ENCODE results near the gene SLC1A5.
"Not testable (repeated sequence)": the region's sequence is repeated elsewhere in the genome, so short reads cannot be mapped to it uniquely, and the experiment has no call there.

Gene SLC1A5

DNA sequence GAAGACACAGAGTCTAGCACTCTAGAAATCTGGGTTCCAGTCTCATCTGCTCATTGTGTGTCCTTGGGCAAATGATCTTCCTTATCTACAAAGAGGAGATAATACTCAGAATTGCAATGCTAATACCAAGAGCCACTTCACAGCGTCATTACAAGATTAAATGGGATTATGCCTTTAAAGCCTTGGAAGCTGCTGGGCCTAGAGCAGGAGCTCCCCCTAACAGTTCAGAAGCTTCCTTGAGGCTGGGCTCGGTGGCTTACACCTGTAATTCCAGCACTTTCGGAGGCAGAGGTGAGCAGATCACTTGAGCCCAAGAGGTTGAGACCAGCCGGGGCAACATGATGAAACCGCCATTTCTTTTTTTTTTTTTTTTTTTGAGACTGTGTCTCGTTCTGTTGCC lies 34.7 kb upstream of the SLC1A5 start (continued):
- TF ChIP-seq, protein P1, sequence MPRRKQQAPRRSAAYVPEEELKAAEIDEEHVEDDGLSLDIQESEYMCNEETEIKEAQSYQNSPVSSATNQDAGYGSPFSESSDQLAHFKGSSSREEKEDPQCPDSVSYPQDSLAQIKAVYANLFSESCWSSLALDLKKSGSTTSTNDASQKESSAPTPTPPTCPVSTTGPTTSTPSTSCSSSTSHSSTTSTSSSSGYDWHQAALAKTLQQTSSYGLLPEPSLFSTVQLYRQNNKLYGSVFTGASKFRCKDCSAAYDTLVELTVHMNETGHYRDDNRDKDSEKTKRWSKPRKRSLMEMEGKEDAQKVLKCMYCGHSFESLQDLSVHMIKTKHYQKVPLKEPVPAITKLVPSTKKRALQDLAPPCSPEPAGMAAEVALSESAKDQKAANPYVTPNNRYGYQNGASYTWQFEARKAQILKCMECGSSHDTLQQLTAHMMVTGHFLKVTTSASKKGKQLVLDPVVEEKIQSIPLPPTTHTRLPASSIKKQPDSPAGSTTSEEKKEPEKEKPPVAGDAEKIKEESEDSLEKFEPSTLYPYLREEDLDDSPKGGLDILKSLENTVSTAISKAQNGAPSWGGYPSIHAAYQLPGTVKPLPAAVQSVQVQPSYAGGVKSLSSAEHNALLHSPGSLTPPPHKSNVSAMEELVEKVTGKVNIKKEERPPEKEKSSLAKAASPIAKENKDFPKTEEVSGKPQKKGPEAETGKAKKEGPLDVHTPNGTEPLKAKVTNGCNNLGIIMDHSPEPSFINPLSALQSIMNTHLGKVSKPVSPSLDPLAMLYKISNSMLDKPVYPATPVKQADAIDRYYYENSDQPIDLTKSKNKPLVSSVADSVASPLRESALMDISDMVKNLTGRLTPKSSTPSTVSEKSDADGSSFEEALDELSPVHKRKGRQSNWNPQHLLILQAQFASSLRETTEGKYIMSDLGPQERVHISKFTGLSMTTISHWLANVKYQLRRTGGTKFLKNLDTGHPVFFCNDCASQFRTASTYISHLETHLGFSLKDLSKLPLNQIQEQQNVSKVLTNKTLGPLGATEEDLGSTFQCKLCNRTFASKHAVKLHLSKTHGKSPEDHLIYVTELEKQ (tag by site-specific recombination; IDR thresholded peaks at IDR 0.05; ENCODE audit: borderline replicate concordance), result no peak
- TF ChIP-seq ZNF791 (tag by site-specific recombination; IDR thresholded peaks at IDR 0.05) (no peak), ZNF747 (tag by site-specific recombination; IDR thresholded peaks at IDR 0.05) (no peak), HOXC10 (CRISPR knock-in tag; IDR thresholded peaks at IDR 0.05) (no peak), ZNF792 (tag by site-specific recombination; IDR thresholded peaks at IDR 0.05) (no peak), ZNF776 (tag by site-specific recombination; IDR thresholded peaks at IDR 0.05; ENCODE audit: borderline replicate concordance) (no peak), ZNF292 (tag by site-specific recombination; IDR thresholded peaks at IDR 0.05; ENCODE audit: borderline replicate concordance, low read depth) (no peak)
- TF ChIP-seq, protein P2, sequence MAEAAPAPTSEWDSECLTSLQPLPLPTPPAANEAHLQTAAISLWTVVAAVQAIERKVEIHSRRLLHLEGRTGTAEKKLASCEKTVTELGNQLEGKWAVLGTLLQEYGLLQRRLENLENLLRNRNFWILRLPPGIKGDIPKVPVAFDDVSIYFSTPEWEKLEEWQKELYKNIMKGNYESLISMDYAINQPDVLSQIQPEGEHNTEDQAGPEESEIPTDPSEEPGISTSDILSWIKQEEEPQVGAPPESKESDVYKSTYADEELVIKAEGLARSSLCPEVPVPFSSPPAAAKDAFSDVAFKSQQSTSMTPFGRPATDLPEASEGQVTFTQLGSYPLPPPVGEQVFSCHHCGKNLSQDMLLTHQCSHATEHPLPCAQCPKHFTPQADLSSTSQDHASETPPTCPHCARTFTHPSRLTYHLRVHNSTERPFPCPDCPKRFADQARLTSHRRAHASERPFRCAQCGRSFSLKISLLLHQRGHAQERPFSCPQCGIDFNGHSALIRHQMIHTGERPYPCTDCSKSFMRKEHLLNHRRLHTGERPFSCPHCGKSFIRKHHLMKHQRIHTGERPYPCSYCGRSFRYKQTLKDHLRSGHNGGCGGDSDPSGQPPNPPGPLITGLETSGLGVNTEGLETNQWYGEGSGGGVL (tag by site-specific recombination; IDR thresholded peaks at IDR 0.05), result no peak
- TF ChIP-seq, protein P3, sequence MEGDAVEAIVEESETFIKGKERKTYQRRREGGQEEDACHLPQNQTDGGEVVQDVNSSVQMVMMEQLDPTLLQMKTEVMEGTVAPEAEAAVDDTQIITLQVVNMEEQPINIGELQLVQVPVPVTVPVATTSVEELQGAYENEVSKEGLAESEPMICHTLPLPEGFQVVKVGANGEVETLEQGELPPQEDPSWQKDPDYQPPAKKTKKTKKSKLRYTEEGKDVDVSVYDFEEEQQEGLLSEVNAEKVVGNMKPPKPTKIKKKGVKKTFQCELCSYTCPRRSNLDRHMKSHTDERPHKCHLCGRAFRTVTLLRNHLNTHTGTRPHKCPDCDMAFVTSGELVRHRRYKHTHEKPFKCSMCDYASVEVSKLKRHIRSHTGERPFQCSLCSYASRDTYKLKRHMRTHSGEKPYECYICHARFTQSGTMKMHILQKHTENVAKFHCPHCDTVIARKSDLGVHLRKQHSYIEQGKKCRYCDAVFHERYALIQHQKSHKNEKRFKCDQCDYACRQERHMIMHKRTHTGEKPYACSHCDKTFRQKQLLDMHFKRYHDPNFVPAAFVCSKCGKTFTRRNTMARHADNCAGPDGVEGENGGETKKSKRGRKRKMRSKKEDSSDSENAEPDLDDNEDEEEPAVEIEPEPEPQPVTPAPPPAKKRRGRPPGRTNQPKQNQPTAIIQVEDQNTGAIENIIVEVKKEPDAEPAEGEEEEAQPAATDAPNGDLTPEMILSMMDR (tag by site-specific recombination; IDR thresholded peaks at IDR 0.05), result no peak

- H3K9me3 ChIP-seq (ENCODE audit: control insufficient read depth, insufficient read depth, low read depth, low read length); H3K4me3 ChIP-seq (ENCODE audit: low read depth, low read length); H3K4me1 ChIP-seq (ENCODE audit: control insufficient read depth, insufficient read depth, low read length); H3K36me3 ChIP-seq (ENCODE audit: control insufficient read depth in 2 of 2, insufficient read depth in 1 of 2, low read length in 2 of 2); H3K27ac ChIP-seq (ENCODE audit: extremely low read depth, low read depth, low read length): not testable (repeated sequence)
- POLR2A ChIA-PET, result interaction anchor here (1.1 to 3.8 kb wide), 3 partner anchors 18 to 37 kb away, joined by 3 to 44 read pairs (median 3); partner anchors contain the start of gene SLC1A5
- CTCF ChIA-PET, result interaction anchor here (0.6 to 0.9 kb wide), 3 partner anchors 18 to 28 kb away, joined by 3 read pairs; no protein-coding TSS in a partner anchor
These were observed 34.0 kb upstream of the SLC1A5 start for GRCh38 chr19:46822410-46822787.

GRCh38 chr19:46821512-46822409 lies 33.4 kb upstream of the SLC1A5 start:
- Histone ChIP-seq H3K9me3 (ENCODE audit: control insufficient read depth, insufficient read depth, low read depth, low read length) (no peaks in the 10 kb centered on the region), H3K36me3 (ENCODE audit: control insufficient read depth in 2 of 2, insufficient read depth in 1 of 2, low read length in 2 of 2) (no peaks in the 10 kb centered on the region), H3K27ac (ENCODE audit: extremely low read depth, low read depth, low read length) (no peak overlapping the region), H3K4me1 (ENCODE audit: control insufficient read depth, insufficient read depth, low read length) (peaks cover 7% of the 10 kb centered on the region), H3K4me3 (ENCODE audit: low read depth, low read length) (no peak overlapping the region)
- ChIA-PET POLR2A (interaction anchor here (1.1 to 3.8 kb wide), 4 partner anchors 18 to 37 kb away, joined by 3 to 44 read pairs (median 3); partner anchors contain the start of gene SLC1A5), CTCF (interaction anchor here (0.6 to 2.4 kb wide), 7 partner anchors 19 to 201 kb away, joined by 3 to 7 read pairs (median 3); no protein-coding TSS in a partner anchor)
- no peak for TF ChIP-seq ZNF677 (tag by site-specific recombination; IDR thresholded peaks at IDR 0.05)
- peak; percentile 42 for TF ChIP-seq GLIS1 (tag by site-specific recombination; IDR thresholded peaks at IDR 0.05)

Measured in HEK293 (cell line).